Neural cell (in vitro differentiated cells): ENCODE data around the gene MPC1L.

Experiments used
- CTCF ChIP-seq: fragments of 450-650 bp; IDR thresholded peaks from 2 replicates; pipeline ENCODE4 v1.5.1; 2014; ENCODE audit warnings: antibody characterized with exemption, mild to moderate bottlenecking, moderate library complexity; ENCODE audit not compliant: poor library complexity, severe bottlenecking
- EP300 ChIP-seq: fragments of 450-650 bp; conservative IDR thresholded peaks from 2 replicates; pipeline ENCODE4 v1.6.1; 2014; ENCODE audit warnings: antibody characterized with exemption, mild to moderate bottlenecking, moderate library complexity; ENCODE audit not compliant: poor library complexity, severe bottlenecking
- EZH2 ChIP-seq: fragments of 200-600, 300-800 bp; shearing (Covaris generic), sonication (generic); IDR thresholded peaks from 2 replicates; pipeline ENCODE4 v1.6.1; 2014; ENCODE audit warnings: antibody characterized with exemption, low read length, borderline replicate concordance, mild to moderate bottlenecking; ENCODE audit not compliant: insufficient read depth, poor library complexity, severe bottlenecking
- REST ChIP-seq: IDR thresholded peaks from 2 replicates; pipeline ENCODE4 v1.6.1; 2012; ENCODE audit warnings: borderline replicate concordance

DNA sequence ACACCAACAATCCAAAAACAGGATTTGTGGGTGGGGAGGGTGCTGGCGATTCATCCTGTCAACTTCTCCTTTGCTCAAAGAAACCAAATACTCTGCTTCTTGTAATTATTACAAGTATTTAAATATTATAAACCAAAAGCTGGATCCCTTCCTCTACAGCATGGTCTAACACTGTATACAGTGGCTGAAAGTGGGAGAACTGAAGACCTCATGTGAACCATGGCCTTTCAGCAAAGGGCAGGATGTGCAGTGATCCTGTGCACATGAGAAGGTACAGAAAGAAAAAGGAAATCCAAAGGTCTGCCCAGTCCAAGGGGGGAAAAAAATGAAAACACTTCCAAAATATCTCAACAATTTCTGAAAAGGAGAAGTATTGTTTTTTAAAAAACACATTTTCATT, 29.4 kb downstream of the MPC1L start:
- TF ChIP-seq EZH2 (no peak), EP300 (no peak), REST (no peak), CTCF (no peak)
